ENCODE measurements around the gene ZNF853.

The ZNF853 gene

DNA sequence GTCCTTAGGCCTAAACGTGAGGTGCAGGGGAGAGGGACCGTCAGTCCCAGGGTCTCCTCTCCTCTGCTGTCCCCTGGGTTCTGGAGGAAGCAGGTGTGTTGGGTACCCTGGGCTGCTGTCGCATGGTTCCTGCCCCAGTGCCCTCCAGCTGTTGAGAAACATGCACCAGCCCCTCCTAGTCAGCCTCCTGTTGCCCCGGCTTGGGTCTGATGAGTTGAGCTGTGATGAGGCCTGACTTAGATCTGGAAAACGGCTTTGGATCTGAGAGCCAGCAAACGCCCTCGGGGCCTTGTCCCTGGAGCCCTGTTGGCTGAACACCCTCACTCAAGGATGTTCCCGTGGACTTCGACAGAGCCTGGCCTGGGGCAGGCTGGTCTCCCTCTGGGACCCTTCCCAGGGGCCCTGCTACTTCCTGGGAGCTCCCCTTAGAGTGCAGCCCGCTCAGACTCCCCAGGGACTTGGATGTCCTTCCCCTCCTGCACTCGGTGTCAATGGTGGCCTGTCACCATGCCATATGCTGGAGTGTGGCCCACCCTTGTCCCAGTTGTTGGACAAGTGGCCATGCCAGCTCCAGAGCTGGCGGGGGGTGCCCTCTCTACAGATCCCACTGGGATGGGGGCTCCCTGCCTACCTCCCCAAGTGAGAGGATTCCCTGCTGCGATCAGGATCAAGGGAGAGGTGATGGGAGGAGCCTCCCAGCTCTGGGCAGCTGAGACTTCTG is 34.0 kb downstream of the ZNF853 start:
- no peak for DNase-seq (ENCODE audit: low read depth)
- TF ChIP-seq CTCF (IDR thresholded peaks at IDR 0.05; ENCODE audit: control insufficient read depth, extremely low read depth, insufficient read depth): no peak
- H3K4me3 ChIP-seq (ENCODE audit: low read depth, low read length): no peak overlapping the region

DNA sequence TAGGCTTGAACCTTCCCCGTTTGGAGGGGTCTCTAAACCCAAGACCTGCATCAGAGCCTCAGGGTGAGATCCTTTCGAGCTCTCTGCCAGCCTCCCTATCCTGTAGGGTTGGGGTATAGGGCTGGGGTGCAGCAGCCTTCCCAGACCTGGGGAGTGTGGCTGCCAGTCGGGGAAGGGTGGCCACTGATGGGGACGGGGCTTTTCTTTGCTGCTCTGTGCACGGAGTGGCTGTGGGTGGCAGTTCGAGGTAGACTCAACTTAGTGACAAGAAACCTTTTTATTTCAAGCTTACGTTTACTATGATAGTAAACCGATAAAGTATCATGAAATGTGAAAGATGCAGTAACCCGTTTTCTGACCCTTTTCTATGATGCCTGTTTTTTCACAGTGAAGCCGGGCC is 34.7 kb downstream of the ZNF853 start:
- TF ChIP-seq CTCF (IDR thresholded peaks at IDR 0.05; ENCODE audit: control insufficient read depth, extremely low read depth, insufficient read depth): no peak
- DNase-seq (ENCODE audit: low read depth): no peak
- H3K4me3 ChIP-seq (ENCODE audit: low read depth, low read length): no peak overlapping the region

DNA sequence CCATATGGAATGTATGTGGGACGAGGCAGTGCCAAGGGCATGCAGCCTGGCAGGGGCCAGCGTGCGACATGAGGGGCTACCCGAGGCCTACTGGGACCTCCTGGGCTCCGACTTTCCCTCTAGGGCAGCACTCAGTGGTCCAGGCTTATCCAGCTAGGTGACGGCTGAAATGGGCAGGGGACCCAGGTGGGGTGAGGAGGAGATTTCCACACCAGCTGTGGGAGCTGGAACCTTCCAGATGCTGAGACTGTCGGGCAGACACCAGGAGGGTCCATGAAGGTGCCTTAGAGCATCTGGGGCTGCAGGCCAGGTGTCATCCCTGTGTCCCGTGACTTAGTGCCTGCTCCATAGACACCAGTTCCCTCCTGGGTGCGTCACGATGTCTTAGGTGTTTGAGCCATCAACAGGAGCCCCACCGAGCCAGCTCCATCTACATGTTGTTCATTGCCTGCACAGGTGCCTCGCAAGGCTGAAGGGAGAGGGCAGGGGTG is 35.2 kb downstream of the ZNF853 start:
- TF ChIP-seq CTCF (IDR thresholded peaks at IDR 0.05; ENCODE audit: control insufficient read depth, extremely low read depth, insufficient read depth): no peak
- DNase-seq (ENCODE audit: low read depth): no peak
- no peak overlapping the region for H3K4me3 ChIP-seq (ENCODE audit: low read depth, low read length)

GRCh38 chr7:6651851-6652445 is 36.5 kb downstream of the ZNF853 start:
- no peak for DNase-seq (ENCODE audit: low read depth)
- no peak overlapping the region for H3K4me3 ChIP-seq (ENCODE audit: low read depth, low read length)
- TF ChIP-seq CTCF (IDR thresholded peaks at IDR 0.05; ENCODE audit: control insufficient read depth, extremely low read depth, insufficient read depth): no peak

- no peak overlapping the region for H3K4me3 ChIP-seq (ENCODE audit: low read depth, low read length)
- no peak for DNase-seq (ENCODE audit: low read depth)
- no peak for TF ChIP-seq CTCF (IDR thresholded peaks at IDR 0.05; ENCODE audit: control insufficient read depth, extremely low read depth, insufficient read depth)
These were observed 37.1 kb downstream of the ZNF853 start for GRCh38 chr7:6652446-6653011.

- no peak overlapping the region for H3K4me3 ChIP-seq (ENCODE audit: low read depth, low read length)
- TF ChIP-seq CTCF (IDR thresholded peaks at IDR 0.05; ENCODE audit: control insufficient read depth, extremely low read depth, insufficient read depth): no peak
- DNase-seq (ENCODE audit: low read depth): no peak
These were observed 37.9 kb downstream of the ZNF853 start for GRCh38 chr7:6653071-6654003.
